IMR-90 (cell line): ENCODE results near the gene NPHP4. TPM values are rescaled to one million over a fixed set of nuclear protein-coding genes. Genes with fewer than 3 reads are reported as not detected.

Experiments
- ATAC-seq: fragments of 200-7000 bp; cut with Tn5 transposase; 2 replicates; pipeline ENCODE4 v1.9.1; 2020; ENCODE audit warnings: low read depth, mild to moderate bottlenecking, moderate library complexity
- BruUV-seq: library from RNA; stranded (reverse); fragments of 400-500 nt; replicated peaks from 2 replicates; lab custom pipeline; 2021; lab: Mats Ljungman, UMichigan
- CTCF ChIA-PET: fragments of 300-600 bp; formaldehyde crosslinking; extraction: SDS; loops from one replicate; lab custom pipeline; 2021; ENCODE audit warnings: antibody characterized with exemption; lab: Yijun Ruan, JAX
- POLR2A ChIA-PET: fragments of 300-600 bp; sonication (Branson Sonifier 250); formaldehyde crosslinking; loops from one replicate; lab custom pipeline; 2022; ENCODE audit warnings: antibody characterized with exemption; ENCODE audit not compliant: unreplicated experiment; lab: Charles Lee
- DNase-seq: peaks from one replicate; pipeline ENCODE4 v3.0.0; 2013
- H2AFZ ChIP-seq: replicated peaks from 2 replicates; pipeline ENCODE3; 2013; ENCODE audit warnings: low read length, mild to moderate bottlenecking; ENCODE audit not compliant: poor library complexity
- H2AK5ac ChIP-seq: 2 replicates; pipeline ENCODE4 v1.6.1; 2013; ENCODE audit warnings: low read depth, low read length, inconsistent platforms
- H2AK9ac ChIP-seq: replicated peaks from 2 replicates; pipeline ENCODE3; 2013; ENCODE audit warnings: mild to moderate bottlenecking, low read depth, low read length, moderate library complexity; ENCODE audit not compliant: poor library complexity
- H2BK120ac ChIP-seq: 2 replicates; pipeline ENCODE4 v1.6.1; 2013; ENCODE audit warnings: low read depth, low read length, inconsistent platforms
- H2BK15ac ChIP-seq: 3 replicates; pipeline ENCODE4 v1.6.1; 2013; ENCODE audit warnings: low read depth, low read length, inconsistent platforms
- H2BK20ac ChIP-seq: 2 replicates; pipeline ENCODE4 v1.6.1; 2013; ENCODE audit warnings: low read depth, mild to moderate bottlenecking, inconsistent platforms, low read length, moderate library complexity
- H2BK5ac ChIP-seq: 2 replicates; pipeline ENCODE4 v1.6.1; 2013; ENCODE audit warnings: mild to moderate bottlenecking, low read depth, low read length, inconsistent platforms; ENCODE audit not compliant: poor library complexity, severe bottlenecking
- H3K14ac ChIP-seq: replicated peaks from 2 replicates; pipeline ENCODE4 v1.6.1; 2013; ENCODE audit warnings: low read depth, low read length, inconsistent platforms
- H3K18ac ChIP-seq: 2 replicates; pipeline ENCODE4 v1.6.1; 2013; ENCODE audit warnings: low read depth, low read length, control low read depth
- H3K23ac ChIP-seq: 2 replicates; pipeline ENCODE4 v1.6.1; 2013; ENCODE audit warnings: low read depth, low read length, inconsistent platforms
- H3K27ac ChIP-seq: 2 replicates; pipeline ENCODE4 v1.5.1; 2013; ENCODE audit warnings: mild to moderate bottlenecking, control low read depth, low read length; ENCODE audit not compliant: insufficient read depth
- H3K27me3 ChIP-seq: 2 replicates; pipeline ENCODE4 v1.6.1; 2013; ENCODE audit warnings: low read length; ENCODE audit not compliant: control insufficient read depth, insufficient read depth
- H3K36me3 ChIP-seq: 2 replicates; pipeline ENCODE4 v1.6.1; 2013; ENCODE audit warnings: low read length, mixed read lengths; ENCODE audit not compliant: control insufficient read depth, insufficient read depth
- H3K4ac ChIP-seq: 2 replicates; pipeline ENCODE4 v1.6.1; 2013; ENCODE audit warnings: low read depth, low read length, inconsistent platforms
- H3K4me1 ChIP-seq: 2 replicates; pipeline ENCODE4 v1.6.1; 2013; ENCODE audit warnings: low read length, mixed read lengths; ENCODE audit not compliant: control insufficient read depth, insufficient read depth
- H3K4me2 ChIP-seq: 2 replicates; pipeline ENCODE4 v1.6.1; 2013; ENCODE audit warnings: low read depth, mild to moderate bottlenecking, control low read depth, low read length, moderate library complexity
- H3K4me3 ChIP-seq: 2 replicates; pipeline ENCODE4 v1.5.1; 2013; ENCODE audit warnings: low read depth, mild to moderate bottlenecking, control low read depth, low read length, moderate library complexity; ENCODE audit not compliant: insufficient read depth
- H3K56ac ChIP-seq: 2 replicates; pipeline ENCODE4 v1.6.1; 2013; ENCODE audit warnings: low read length, inconsistent platforms; ENCODE audit not compliant: insufficient read depth; ENCODE audit errors: extremely low read depth
- H3K79me1 ChIP-seq, 2 experiments: 2 replicates each; pipeline ENCODE4 v1.6.1; 2013; ENCODE audit warnings: low read length in 2 of 2, inconsistent platforms in 1 of 2, low read depth in 1 of 2
- H3K9ac ChIP-seq: 2 replicates; pipeline ENCODE4 v1.6.1; 2013; ENCODE audit warnings: low read depth, low read length, control low read depth
- H3K9me1 ChIP-seq: 2 replicates; pipeline ENCODE4 v1.6.1; 2013; ENCODE audit warnings: low read length, inconsistent platforms; ENCODE audit not compliant: insufficient read depth
- H3K9me3 ChIP-seq: 2 replicates; pipeline ENCODE4 v1.6.1; 2013; ENCODE audit warnings: low read length; ENCODE audit not compliant: control insufficient read depth, insufficient read depth
- H4K20me1 ChIP-seq: 2 replicates; pipeline ENCODE4 v1.6.1; 2013; ENCODE audit warnings: low read length, inconsistent platforms; ENCODE audit not compliant: insufficient read depth
- H4K5ac ChIP-seq: 2 replicates; pipeline ENCODE4 v1.6.1; 2013; ENCODE audit warnings: mild to moderate bottlenecking, low read depth, low read length, control low read depth
- H4K8ac ChIP-seq, 2 experiments: 2 replicates each; pipeline ENCODE4 v1.6.1; 2013; ENCODE audit warnings: low read depth in 2 of 2, low read length in 2 of 2, control low read depth in 1 of 2, inconsistent platforms in 1 of 2
- H4K91ac ChIP-seq: 2 replicates; pipeline ENCODE4 v1.6.1; 2013; ENCODE audit warnings: low read depth, low read length, inconsistent platforms; ENCODE audit not compliant: insufficient read depth
- BHLHE40 ChIP-seq: fragments of 150-350 bp; IDR thresholded peaks from 2 replicates; pipeline ENCODE4 v1.6.1; 2016; ENCODE audit warnings: mild to moderate bottlenecking, low read depth, low read length
- CEBPB ChIP-seq: IDR thresholded peaks from 2 replicates; pipeline ENCODE4 v1.6.1; 2012; ENCODE audit warnings: low read depth, low read length, improper control_type of control experiment
- CHD1 ChIP-seq: IDR thresholded peaks from 2 replicates; pipeline ENCODE4 v1.6.1; 2012; ENCODE audit warnings: low read depth, low read length, improper control_type of control experiment
- FOS ChIP-seq: fragments of 150-350 bp; IDR thresholded peaks from 2 replicates; pipeline ENCODE4 v1.6.1; 2016; ENCODE audit warnings: low read depth, low read length
- MAFK ChIP-seq: IDR thresholded peaks from 2 replicates; pipeline ENCODE4 v1.6.1; 2012; ENCODE audit warnings: low read depth, low read length, improper control_type of control experiment
- MAZ ChIP-seq: IDR thresholded peaks from 2 replicates; pipeline ENCODE4 v1.6.1; 2012; ENCODE audit warnings: low read depth, mild to moderate bottlenecking, low read length, improper control_type of control experiment, moderate library complexity, borderline replicate concordance
- MXI1 ChIP-seq: IDR thresholded peaks from 2 replicates; pipeline ENCODE4 v1.6.1; 2012; ENCODE audit warnings: low read depth, mild to moderate bottlenecking, low read length, moderate library complexity, borderline replicate concordance
- NFE2L2 ChIP-seq: fragments of 150-350 bp; IDR thresholded peaks from 2 replicates; pipeline ENCODE4 v1.6.1; 2016; ENCODE audit warnings: low read depth, mild to moderate bottlenecking, low read length
- POLR2A ChIP-seq: IDR thresholded peaks from 2 replicates; pipeline ENCODE4 v1.6.1; 2012; ENCODE audit warnings: mild to moderate bottlenecking, low read depth, low read length
- RAD21 ChIP-seq: IDR thresholded peaks from 2 replicates; pipeline ENCODE4 v1.6.1; 2012; ENCODE audit warnings: low read length, improper control_type of control experiment
- RCOR1 ChIP-seq: IDR thresholded peaks from 2 replicates; pipeline ENCODE4 v1.6.1; 2012; ENCODE audit warnings: mild to moderate bottlenecking, low read length, improper control_type of control experiment; ENCODE audit not compliant: insufficient replicate concordance
- RFX5 ChIP-seq: IDR thresholded peaks from 2 replicates; pipeline ENCODE4 v1.8.0; 2012; ENCODE audit warnings: low read depth, mild to moderate bottlenecking, low read length, moderate library complexity
- SMC3 ChIP-seq: fragments of 150-350 bp; IDR thresholded peaks from 2 replicates; pipeline ENCODE4 v1.6.1; 2016; ENCODE audit warnings: low read depth, mild to moderate bottlenecking, antibody characterized with exemption, low read length, moderate library complexity
- WGBS, 2 experiments: methylation state at CpG; one replicate each; pipeline versions ENCODE4 v1.1.5 to v1.1.7; 2013; ENCODE audit warnings: missing lambda C conversion rate in 2 of 2; ENCODE audit not compliant: insufficient read length in 1 of 2; ENCODE audit errors: extremely low coverage in 2 of 2; 5-methylcytosine and 5-hydroxymethylcytosine counted together
- dilution Hi-C: fragments of 300-500 bp; cut with HindIII; formaldehyde crosslinking; loops from one replicate; pipeline ENCODE4 v1.14.3; 2018; ENCODE audit warnings: low sequenced_read_pairs; ENCODE audit not compliant: unreplicated experiment
- in situ Hi-C: fragments of 300-500 bp; cut with MboI; formaldehyde crosslinking; loops from 3 replicates; pipeline ENCODE4 v1.14.3; 2019; ENCODE audit warnings: low sequenced_read_pairs, inconsistent platforms, mixed read lengths
- intact Hi-C: fragments of 100-400 bp; cut with micrococcal nuclease; formaldehyde crosslinking; loops from 2 replicates; pipeline ENCODE4 v1.10.0; 2022
- polyA plus RNA-seq, 3 experiments: library from polyadenylated mRNA; depleted of rRNA; stranded (reverse); fragments of >200 nt; gene quantifications; 2 replicates each; pipeline ENCODE4 v1.2.3, GENCODE V29; 2012; ENCODE audit warnings: low replicate concordance in 1 of 3
- total RNA-seq: library from RNA; depleted of rRNA; stranded (reverse); fragments of >200 nt; gene quantifications from 2 replicates; pipeline ENCODE4 v1.2.3, GENCODE V29; 2012
- TF ChIP-seq, protein P1 (sequence below): fragments of 150-350 bp; IDR thresholded peaks from 2 replicates; pipeline ENCODE4 v1.6.1; 2016; ENCODE audit warnings: low read depth, mild to moderate bottlenecking, low read length, moderate library complexity, borderline replicate concordance

NPHP4 gene
- total and polyA plus RNA-seq, 2 of the 4 experiments (the other 2 are of a cell fraction): 2.0 to 5.5 TPM

DNA sequence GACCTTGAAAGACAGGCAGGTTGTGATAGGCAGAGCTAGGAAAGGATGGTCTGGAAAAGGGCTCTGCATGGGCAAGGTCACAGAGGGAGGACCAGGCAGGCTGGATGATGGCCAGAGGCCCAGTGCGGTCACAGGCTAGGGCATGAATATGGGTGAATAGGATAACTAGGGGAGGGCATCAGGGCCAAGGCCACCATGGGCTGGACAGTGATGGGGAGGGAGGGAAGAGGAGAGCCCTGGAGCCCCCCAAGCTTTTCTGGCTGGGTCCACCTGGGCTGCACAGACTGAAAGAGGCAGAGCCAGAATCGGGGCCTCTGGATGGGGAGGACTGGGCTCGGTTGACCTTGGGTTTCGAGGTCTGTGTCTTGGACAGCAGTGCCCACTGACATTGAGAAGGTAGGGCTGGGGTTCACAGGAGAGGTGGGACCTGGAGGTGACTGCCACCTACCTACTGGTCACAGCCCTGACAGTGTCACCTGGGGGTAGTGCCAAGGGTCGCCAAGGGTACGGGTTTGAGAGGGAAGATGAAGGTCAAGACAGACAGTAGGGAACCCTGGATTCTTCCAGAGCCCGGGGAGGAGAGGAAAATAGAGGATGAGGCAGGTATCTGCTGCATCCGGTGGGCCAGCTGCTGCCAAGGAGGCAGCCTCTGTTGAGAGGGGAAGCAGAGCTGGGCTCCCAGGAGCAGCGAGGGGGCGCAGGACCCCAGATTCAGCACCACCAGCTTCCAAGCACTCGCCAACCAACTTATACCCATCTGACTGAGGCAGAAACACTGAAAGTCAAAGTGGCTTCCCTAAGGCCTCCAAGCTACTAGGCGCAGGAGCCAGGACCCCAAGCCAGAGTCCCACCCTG lies 6.1 kb upstream of the NPHP4 start (continued):
- TF ChIP-seq MAFK: no peak

DNA sequence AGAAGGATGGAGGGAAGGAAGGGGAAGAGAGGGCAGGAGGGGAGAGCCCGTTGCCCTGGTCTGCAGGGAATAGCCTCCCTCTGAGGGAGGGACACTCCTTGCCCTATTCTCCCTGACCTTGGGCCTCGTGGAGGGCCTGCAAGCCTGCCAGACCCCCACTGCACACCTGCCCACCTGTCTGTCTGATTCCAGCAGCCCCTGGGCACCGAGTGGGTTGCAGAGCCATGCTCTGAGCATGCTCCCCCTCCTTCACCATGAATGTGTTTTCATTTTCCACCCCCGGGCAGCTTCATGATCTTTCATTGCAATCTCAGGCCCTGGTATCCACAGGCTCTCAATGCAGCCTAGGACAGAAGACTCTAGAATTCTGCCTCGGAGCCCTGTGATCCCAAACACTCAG lies 5.1 kb upstream of the NPHP4 start:
- no peak overlapping the region for H3K4me3 ChIP-seq
- no peaks in the 10 kb centered on the region for H3K9me1 ChIP-seq
- no peak overlapping the region for H2AK5ac ChIP-seq
- H2BK15ac ChIP-seq: no peak overlapping the region
- no peak for DNase-seq
- H2BK5ac ChIP-seq: no peak overlapping the region
- H4K5ac ChIP-seq: no peak overlapping the region
- no peak overlapping the region for H3K27ac ChIP-seq
- no peak overlapping the region for H2BK20ac ChIP-seq
- no peaks in the 10 kb centered on the region for H3K36me3 ChIP-seq
- H3K18ac ChIP-seq: no peak overlapping the region
- intact Hi-C loops (no loop called here), in situ Hi-C loops (no loop called here), dilution Hi-C loops (no loop called here)
- ChIA-PET CTCF (no interaction called here), POLR2A (no interaction called here)
- no TSS peak for BruUV-seq
- H3K4me1 ChIP-seq: peaks cover 6% of the 10 kb centered on the region
- H3K27me3 ChIP-seq: no peaks in the 10 kb centered on the region; the same call in 1 of the 2 replicates
- no peaks in the 10 kb centered on the region; the same call in 1 of the 2 replicates for H4K20me1 ChIP-seq
- H3K4me2 ChIP-seq: no peak overlapping the region
- no peaks in the 10 kb centered on the region for H3K9me3 ChIP-seq
- no peak overlapping the region for H2AK9ac ChIP-seq
- peaks cover 3 to 4% of the 10 kb centered on the region in 2 experiments; a peak in 1 of 4 replicates for H3K79me1 ChIP-seq
- H2AFZ ChIP-seq: no peak overlapping the region
- H3K14ac ChIP-seq: no peak overlapping the region
- no peak overlapping the region for H4K91ac ChIP-seq
- no peak overlapping the region for H3K56ac ChIP-seq
- H3K9ac ChIP-seq: no peak overlapping the region
- H4K8ac ChIP-seq: no peak overlapping the region
- 67% methylated on average over 2 of the region's 5 CpGs; no CpG with 5 or more reads in 1 of the 2 experiments for WGBS, 2 experiments
- no peak overlapping the region for H3K4ac ChIP-seq
- ATAC-seq: no peak
- H3K23ac ChIP-seq: no peak overlapping the region
- no peak overlapping the region for H2BK120ac ChIP-seq
- TF ChIP-seq BHLHE40: no peak
- TF ChIP-seq, protein P1, sequence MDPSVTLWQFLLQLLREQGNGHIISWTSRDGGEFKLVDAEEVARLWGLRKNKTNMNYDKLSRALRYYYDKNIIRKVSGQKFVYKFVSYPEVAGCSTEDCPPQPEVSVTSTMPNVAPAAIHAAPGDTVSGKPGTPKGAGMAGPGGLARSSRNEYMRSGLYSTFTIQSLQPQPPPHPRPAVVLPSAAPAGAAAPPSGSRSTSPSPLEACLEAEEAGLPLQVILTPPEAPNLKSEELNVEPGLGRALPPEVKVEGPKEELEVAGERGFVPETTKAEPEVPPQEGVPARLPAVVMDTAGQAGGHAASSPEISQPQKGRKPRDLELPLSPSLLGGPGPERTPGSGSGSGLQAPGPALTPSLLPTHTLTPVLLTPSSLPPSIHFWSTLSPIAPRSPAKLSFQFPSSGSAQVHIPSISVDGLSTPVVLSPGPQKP: no peak
- TF ChIP-seq MAZ: no peak
- TF ChIP-seq RCOR1: no peak
- TF ChIP-seq MXI1: no peak
- no peak for TF ChIP-seq MAFK
- TF ChIP-seq CEBPB: no peak
- no peak for TF ChIP-seq NFE2L2
- TF ChIP-seq RAD21: no peak
- TF ChIP-seq SMC3: no peak
- no peak for TF ChIP-seq RFX5
- no peak for TF ChIP-seq CHD1
- no peak for TF ChIP-seq POLR2A
- no peak for TF ChIP-seq FOS
